Endodermal cell (in vitro differentiated cells): ENCODE data around the gene CHN1. TPM values are rescaled to one million over a fixed set of nuclear protein-coding genes. Genes with fewer than 3 reads are reported as not detected.

Experiments used
- DNase-seq: peaks from one replicate; pipeline ENCODE4 v3.0.0-alpha.2; 2017
- H3K27ac ChIP-seq: 2 replicates; pipeline ENCODE4 v1.5.1; 2013; ENCODE audit warnings: mild to moderate bottlenecking, low read depth, low read length, moderate library complexity
- H3K27me3 ChIP-seq: 2 replicates; pipeline ENCODE4 v1.6.1; 2013; ENCODE audit warnings: mild to moderate bottlenecking, low read length, moderate library complexity; ENCODE audit not compliant: insufficient read depth, control insufficient read depth, poor library complexity, severe bottlenecking
- H3K36me3 ChIP-seq: 2 replicates; pipeline ENCODE4 v1.7.0; 2013; ENCODE audit warnings: mild to moderate bottlenecking, low read length, moderate library complexity; ENCODE audit not compliant: control insufficient read depth, insufficient read depth
- H3K4me1 ChIP-seq: one replicate; pipeline ENCODE4 v1.7.0; 2013; ENCODE audit warnings: low read length; ENCODE audit not compliant: control insufficient read depth, insufficient read depth
- H3K4me3 ChIP-seq: 2 replicates; pipeline ENCODE4 v1.5.1; 2013; ENCODE audit warnings: mild to moderate bottlenecking, low read length, moderate library complexity
- H3K9ac ChIP-seq: 2 replicates; pipeline ENCODE4 v1.6.1; 2013; ENCODE audit warnings: mild to moderate bottlenecking, low read length, moderate library complexity; ENCODE audit not compliant: poor library complexity, severe bottlenecking; ENCODE audit errors: extremely low read depth
- H3K9me3 ChIP-seq: 2 replicates; pipeline ENCODE4 v1.6.1; 2013; ENCODE audit warnings: mild to moderate bottlenecking, low read length, moderate library complexity; ENCODE audit not compliant: control insufficient read depth
- H3K27ac Mint-ChIP-seq: 2 replicates; pipeline ENCODE4 v1.8.0; 2020; ENCODE audit warnings: mixed read lengths
- H3K27me3 Mint-ChIP-seq: 2 replicates; pipeline ENCODE4 v1.8.0; 2021; ENCODE audit warnings: mild to moderate bottlenecking, mixed read lengths; ENCODE audit not compliant: insufficient read depth
- H3K36me3 Mint-ChIP-seq: 2 replicates; pipeline ENCODE4 v1.8.0; 2020; ENCODE audit warnings: low read depth, mixed read lengths
- H3K4me1 Mint-ChIP-seq: 2 replicates; pipeline ENCODE4 v1.8.0; 2020; ENCODE audit warnings: mixed read lengths
- H3K4me3 Mint-ChIP-seq: 2 replicates; pipeline ENCODE4 v1.8.0; 2020; ENCODE audit warnings: mild to moderate bottlenecking, moderate library complexity, mixed read lengths
- H3K9me3 Mint-ChIP-seq: 2 replicates; pipeline ENCODE4 v1.8.0; 2020; ENCODE audit warnings: mild to moderate bottlenecking, mixed read lengths
- CTCF ChIP-seq: fragments of 200-600 bp; sonication (generic); conservative IDR thresholded peaks from 2 replicates; pipeline ENCODE4 v1.5.0; 2021; ENCODE audit warnings: antibody characterized with exemption, mild to moderate bottlenecking
- WGBS, 2 experiments: methylation state at CpG; one replicate each; pipeline versions ENCODE4 v1.1.5 to v1.1.7; 2013; ENCODE audit warnings: missing lambda C conversion rate in 2 of 2, mixed read lengths in 1 of 2; ENCODE audit not compliant: insufficient coverage in 1 of 2, insufficient read length in 1 of 2; 5-methylcytosine and 5-hydroxymethylcytosine counted together
- total RNA-seq, 2 donors: library from RNA; stranded (reverse); fragmentation: NEBNext Ultra II Directional in 1 of 2; extraction: Animal tissue kit (Norgen Biotek cat#: 25700) in 1 of 2; gene quantifications; 2 replicates in 1 of 2; 3 replicates in 1 of 2; pipeline ENCODE4 v1.2.1, GENCODE V29; 2021

CHN1 gene
- total RNA-seq, 2 donors from 2014 or later = 24.3 to 28.8 TPM

GRCh38 chr2:174888146-174888545 lies 117.0 kb downstream of the CHN1 start:
- no peak for TF ChIP-seq CTCF
- 83 to 89% methylated on average over 1 to 3 of the region's 3 CpGs for WGBS, 2 experiments
- H3K4me3 Mint-ChIP-seq = no peak overlapping the region
- H3K27ac Mint-ChIP-seq = no peak overlapping the region
- peaks cover 6% of the 10 kb centered on the region for H3K36me3 Mint-ChIP-seq
- no peaks in the 10 kb centered on the region for H3K27me3 Mint-ChIP-seq
- no peak overlapping the region for H3K9ac ChIP-seq
- no peak overlapping the region for H3K4me3 ChIP-seq
- no peak for DNase-seq
- H3K36me3 ChIP-seq = no peaks in the 10 kb centered on the region
- H3K27ac ChIP-seq = no peak overlapping the region
- H3K9me3 Mint-ChIP-seq = no peaks in the 10 kb centered on the region
- no peaks in the 10 kb centered on the region for H3K27me3 ChIP-seq
- H3K4me1 ChIP-seq = peaks cover 4% of the 10 kb centered on the region
- H3K9me3 ChIP-seq = no peaks in the 10 kb centered on the region
- H3K4me1 Mint-ChIP-seq = peaks cover 19% of the 10 kb centered on the region

- H3K27ac Mint-ChIP-seq = no peak overlapping the region
Measured at GRCh38 chr2:174882416-174882815, 122.8 kb downstream of the CHN1 start.

GRCh38 chr2:174881678-174882077 lies 123.5 kb downstream of the CHN1 start:
- Mint-ChIP-seq H3K27ac (peak overlapping the region; percentile 30), H3K9me3 (no peaks in the 10 kb centered on the region), H3K4me3 (no peak overlapping the region), H3K27me3 (no peaks in the 10 kb centered on the region), H3K36me3 (peaks cover 3% of the 10 kb centered on the region), H3K4me1 (peaks cover 30% of the 10 kb centered on the region)
- Histone ChIP-seq H3K4me3 (no peak overlapping the region), H3K4me1 (peaks cover 15% of the 10 kb centered on the region), H3K36me3 (no peaks in the 10 kb centered on the region), H3K9me3 (no peaks in the 10 kb centered on the region), H3K9ac (no peak overlapping the region), H3K27ac (peak overlapping the region; percentile 26), H3K27me3 (no peaks in the 10 kb centered on the region)
- 10 to 50% methylated on average over 1 to 2 of the region's 2 CpGs for WGBS, 2 experiments
- DNase-seq = no peak
- TF ChIP-seq CTCF = no peak

More at GRCh38 chr2:174882416-174882815, 122.8 kb downstream of the CHN1 start:
- no peaks in the 10 kb centered on the region for H3K27me3 Mint-ChIP-seq
- Histone ChIP-seq H3K4me1 (peaks cover 15% of the 10 kb centered on the region), H3K4me3 (no peak overlapping the region), H3K9me3 (no peaks in the 10 kb centered on the region), H3K27me3 (no peaks in the 10 kb centered on the region), H3K9ac (no peak overlapping the region), H3K36me3 (no peaks in the 10 kb centered on the region), H3K27ac (no peak overlapping the region)
- no peaks in the 10 kb centered on the region for H3K9me3 Mint-ChIP-seq
- no peak for DNase-seq
- H3K4me3 Mint-ChIP-seq = no peak overlapping the region
- peaks cover 30% of the 10 kb centered on the region for H3K4me1 Mint-ChIP-seq
- H3K36me3 Mint-ChIP-seq = peaks cover 3% of the 10 kb centered on the region
- TF ChIP-seq CTCF = no peak
- 88% methylated on average over 3 of the region's 3 CpGs; no CpG with 5 or more reads in 1 of the 2 experiments for WGBS, 2 experiments
